ENCODE measurements around the gene HOXC5. TPM values are rescaled to one million over a fixed set of nuclear protein-coding genes. Genes with fewer than 3 reads are reported as not detected.

HOXC5 gene
- total RNA-seq, 3 donors from 2014 or later = not detected

- intact Hi-C loops (cut with DNase I, micrococcal nuclease) = no loop called here
- DNase-seq = peak in 1 of 3 donors; percentile 46
- TF ChIP-seq CTCF (IDR thresholded peaks at IDR 0.05) = no peak
- Histone ChIP-seq H3K4me1 (ENCODE audit: low read depth) (peaks cover 15% of the 10 kb centered on the region), H3K4me3 (no peak overlapping the region), H3K9me3 (no peaks in the 10 kb centered on the region), H3K36me3 (ENCODE audit: low read depth) (no peaks in the 10 kb centered on the region)
- ATAC-seq = peak; percentile 24
Measured at GRCh38 chr12:53985994-53986685, 46.7 kb upstream of the HOXC5 start.

GRCh38 chr12:53986686-53987483, 46.0 kb upstream of the HOXC5 start:
- no peak overlapping the region for H3K4me3 ChIP-seq
- no peak for ATAC-seq
- no peak for TF ChIP-seq CTCF (IDR thresholded peaks at IDR 0.05)
- DNase-seq = peak in 1 of 3 donors; percentile 18
- intact Hi-C loops (cut with DNase I, micrococcal nuclease) = no loop called here
- H3K4me1 ChIP-seq (ENCODE audit: low read depth) = peaks cover 15% of the 10 kb centered on the region
- no peaks in the 10 kb centered on the region for H3K9me3 ChIP-seq
- H3K36me3 ChIP-seq (ENCODE audit: low read depth) = no peaks in the 10 kb centered on the region

GRCh38 chr12:53987787-53988230, 45.0 kb upstream of the HOXC5 start:
- Histone ChIP-seq H3K9me3 (no peaks in the 10 kb centered on the region), H3K36me3 (ENCODE audit: low read depth) (no peaks in the 10 kb centered on the region), H3K4me1 (ENCODE audit: low read depth) (peaks cover 15% of the 10 kb centered on the region), H3K4me3 (no peak overlapping the region)
- no peak for TF ChIP-seq CTCF (IDR thresholded peaks at IDR 0.05)
- no peak for DNase-seq
- intact Hi-C loops (cut with DNase I, micrococcal nuclease) = no loop called here
- no peak for ATAC-seq

GRCh38 chr12:53988541-53989226, 44.2 kb upstream of the HOXC5 start:
- Histone ChIP-seq H3K36me3 (ENCODE audit: low read depth) (no peaks in the 10 kb centered on the region), H3K4me3 (no peak overlapping the region)

More at GRCh38 chr12:53988541-53989226, 44.2 kb upstream of the HOXC5 start:
- Histone ChIP-seq H3K4me1 (ENCODE audit: low read depth) (peaks cover 15% of the 10 kb centered on the region), H3K9me3 (no peaks in the 10 kb centered on the region)
- peak in 1 of 3 donors; percentile 9 for DNase-seq
- intact Hi-C loops (cut with DNase I, micrococcal nuclease) = no loop called here
- no peak for ATAC-seq
- TF ChIP-seq CTCF (IDR thresholded peaks at IDR 0.05) = no peak

Data from mucosa of descending colon (tissue), 3 donors.